ENCODE measurements around the gene NLRX1.

- TF ChIP-seq CTCF (IDR thresholded peaks at IDR 0.05) (no peak), ZFX (IDR thresholded peaks at IDR 0.05; ENCODE audit: borderline replicate concordance) (no peak)
Observed at GRCh38 chr11:119156496-119156895, 12.0 kb upstream of the NLRX1 start.
